HG03045 (cell line): ENCODE measurements around the gene C1QTNF9B.

ENCODE experiments used
- ATAC-seq: cut with Tn5 transposase; IDR thresholded peaks from one replicate; pipeline ENCODE4 v1.9.1; 2021; ENCODE audit warnings: mild to moderate bottlenecking, moderate library complexity; ENCODE audit not compliant: unreplicated experiment

C1QTNF9B gene

GRCh38 chr13:23859904-23860303 is 37.4 kb downstream of the C1QTNF9B start:
- no peak for ATAC-seq

- no peak for ATAC-seq
Measured at GRCh38 chr13:23859455-23859854, 37.8 kb downstream of the C1QTNF9B start.

GRCh38 chr13:23858546-23858945 is 38.8 kb downstream of the C1QTNF9B start:
- ATAC-seq: no peak

- ATAC-seq: no peak
Measured at GRCh38 chr13:23856008-23856750, 41.1 kb downstream of the C1QTNF9B start.

- ATAC-seq: no peak
Measured at GRCh38 chr13:23855360-23855759, 41.9 kb downstream of the C1QTNF9B start.

GRCh38 chr13:23852351-23852750 is 45.0 kb downstream of the C1QTNF9B start:
- ATAC-seq: no peak

GRCh38 chr13:23851106-23851505 is 46.2 kb downstream of the C1QTNF9B start:
- no peak for ATAC-seq

- ATAC-seq: no peak
Measured at GRCh38 chr13:23850134-23850533, 47.2 kb downstream of the C1QTNF9B start.

GRCh38 chr13:23849670-23850069 is 47.6 kb downstream of the C1QTNF9B start:
- no peak for ATAC-seq

- ATAC-seq: no peak
Measured at GRCh38 chr13:23848646-23849141, 48.6 kb downstream of the C1QTNF9B start.

GRCh38 chr13:23848019-23848418 is 49.3 kb downstream of the C1QTNF9B start:
- no peak for ATAC-seq

GRCh38 chr13:23847497-23847896 is 49.8 kb downstream of the C1QTNF9B start:
- no peak for ATAC-seq

- ATAC-seq: no peak
Measured at GRCh38 chr13:23845105-23845725, 52.1 kb downstream of the C1QTNF9B start.

GRCh38 chr13:23844132-23844531 is 53.2 kb downstream of the C1QTNF9B start:
- no peak for ATAC-seq

- ATAC-seq: no peak
Measured at GRCh38 chr13:23843436-23843835, 53.9 kb downstream of the C1QTNF9B start.

GRCh38 chr13:23842406-23842805 is 54.9 kb downstream of the C1QTNF9B start:
- ATAC-seq: no peak
